Caki2 (cell line): Measurements from ENCODE around the gene ALDH2. TPM values are rescaled to one million over a fixed set of nuclear protein-coding genes. Genes with fewer than 3 reads are reported as not detected.
"Not testable (repeated sequence)": the region's sequence is repeated elsewhere in the genome, so short reads cannot be mapped to it uniquely, and the experiment has no call there.

Experiments used
- DNase-seq: peaks from one replicate; pipeline ENCODE4 v3.0.0-alpha.2; 2015; ENCODE audit warnings: low read depth
- in situ Hi-C: cut with HindIII; loops from 2 replicates; pipeline ENCODE4 v1.10.0; 2016; ENCODE audit warnings: low sequenced_read_pairs, low pct_unique_long_range_greater_than_20kb, mixed read lengths
- total RNA-seq: library from RNA; depleted of rRNA; stranded (reverse); fragments of >200 nt; shearing (Covaris generic); gene quantifications from 2 replicates; pipeline ENCODE4 v1.2.3, GENCODE V29; 2014; ENCODE audit warnings: low replicate concordance; rRNA removed

ALDH2 gene
- 176 and 178 TPM in 2 replicates for total RNA-seq

DNA sequence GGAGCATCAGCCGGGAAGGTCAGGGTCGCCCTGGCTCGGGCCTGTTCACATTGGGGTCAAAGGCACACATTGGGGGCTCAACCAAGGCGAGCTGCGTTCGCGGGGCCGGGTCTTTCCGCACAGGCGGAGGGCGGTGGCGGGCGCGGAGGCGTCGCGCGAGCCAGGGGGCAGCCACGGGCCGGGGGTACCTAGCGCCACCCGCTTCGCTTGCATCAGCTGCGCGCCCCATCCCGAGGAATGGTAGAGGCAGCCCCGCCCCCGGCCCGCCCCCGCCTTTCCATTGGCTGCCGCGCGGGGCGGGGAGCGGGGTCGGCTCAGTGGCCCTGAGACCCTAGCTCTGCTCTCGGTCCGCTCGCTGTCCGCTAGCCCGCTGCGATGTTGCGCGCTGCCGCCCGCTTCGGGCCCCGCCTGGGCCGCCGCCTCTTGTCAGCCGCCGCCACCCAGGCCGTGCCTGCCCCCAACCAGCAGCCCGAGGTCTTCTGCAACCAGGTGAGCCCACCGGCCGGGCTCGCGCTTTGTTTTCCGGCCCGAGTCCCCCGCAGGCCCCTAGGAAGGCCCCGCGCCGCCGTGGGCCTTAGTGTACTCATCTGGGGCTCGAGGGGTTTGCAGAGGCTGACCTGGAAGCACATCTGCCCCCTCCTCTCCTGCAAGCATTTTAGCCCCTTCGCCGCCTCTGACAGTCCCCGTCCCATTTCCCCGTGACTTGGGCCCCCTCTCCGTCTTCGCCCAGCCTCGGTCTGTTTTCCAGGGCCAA lies at the start of gene ALDH2:
Gene ALDH2 (plus strand): TSS at position 326 of the 754 bp plus-strand sequence. CDS start 50 bp downstream, at position 376.
- in situ Hi-C loops: no loop called here
- DNase-seq: peak; percentile 59

DNA sequence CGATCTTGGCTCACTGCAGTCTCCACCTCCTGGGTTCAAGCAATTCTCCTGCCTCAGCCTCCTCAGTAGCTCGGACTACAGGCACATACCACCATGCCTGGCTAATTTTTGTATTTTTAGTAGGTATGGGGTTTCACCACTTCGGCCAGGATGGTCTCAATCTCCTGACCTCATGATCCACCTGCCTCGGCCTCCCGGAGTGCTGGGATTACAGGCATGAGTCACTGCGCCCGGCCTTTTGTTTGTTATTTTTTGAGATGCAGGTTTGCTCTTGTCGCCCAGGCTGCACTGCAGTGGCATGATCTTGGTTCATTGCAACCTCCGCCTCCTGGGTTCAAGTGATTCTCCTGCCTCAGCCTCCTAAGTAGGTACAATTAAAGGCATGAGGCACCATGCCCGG lies 47.4 kb upstream of the ALDH2 start:
- in situ Hi-C loops, DNase-seq: not testable (repeated sequence)

DNA sequence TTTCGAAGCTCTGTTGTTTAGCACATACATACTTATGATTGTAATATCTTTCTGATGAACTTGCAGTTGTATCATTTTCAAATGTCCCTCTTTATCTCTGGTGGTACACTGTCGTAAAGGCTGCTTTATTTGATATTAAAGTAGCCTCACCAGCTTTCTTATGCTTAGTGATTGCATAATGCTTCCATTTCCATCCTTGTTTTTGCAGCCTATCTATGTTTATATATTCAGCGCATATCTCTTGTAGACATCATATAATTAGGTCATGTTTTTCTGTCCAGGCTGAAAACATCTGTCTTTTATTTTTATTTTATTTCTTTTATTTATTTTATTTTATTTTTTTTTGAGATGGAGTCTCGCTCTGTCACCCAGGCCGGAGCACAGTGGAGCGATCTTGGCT lies 46.3 kb upstream of the ALDH2 start:
- in situ Hi-C loops: no loop called here

DNA sequence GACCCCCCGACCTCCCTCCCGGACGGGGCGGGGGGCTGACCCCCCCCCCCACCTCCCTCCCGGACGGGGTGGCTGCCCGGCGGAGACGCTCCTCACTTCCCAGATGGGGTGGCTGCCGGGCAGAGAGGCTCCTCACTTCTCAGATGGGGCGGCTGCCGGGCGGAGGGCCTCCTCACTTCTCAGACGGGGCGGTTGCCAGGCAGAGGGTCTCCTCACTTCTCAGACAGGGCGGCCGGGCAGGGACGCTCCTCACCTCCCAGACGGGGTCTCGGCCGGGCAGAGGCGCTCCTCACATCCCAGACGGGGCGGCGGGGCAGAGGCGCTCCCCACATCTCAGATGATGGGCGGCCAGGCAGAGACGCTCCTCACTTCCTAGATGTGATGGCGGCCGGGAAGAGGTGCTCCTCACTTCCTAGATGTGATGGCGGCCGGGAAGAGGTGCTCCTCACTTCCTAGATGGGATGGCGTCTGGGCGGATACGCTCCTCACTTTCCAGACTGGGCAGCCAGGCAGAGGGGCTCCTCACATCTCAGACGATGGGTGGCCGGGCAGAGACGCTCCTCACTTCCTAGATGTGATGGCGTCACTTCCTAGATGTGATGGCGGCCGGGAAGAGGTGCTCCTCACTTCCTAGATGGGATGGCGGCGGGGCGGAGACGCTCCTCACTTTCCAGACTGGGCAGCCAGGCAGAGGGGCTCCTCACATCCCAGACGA lies 42.9 kb upstream of the ALDH2 start:
- DNase-seq, in situ Hi-C loops: not testable (repeated sequence)

More for the DNA sequence above, 46.3 kb upstream of the ALDH2 start:
- DNase-seq: no peak

DNA sequence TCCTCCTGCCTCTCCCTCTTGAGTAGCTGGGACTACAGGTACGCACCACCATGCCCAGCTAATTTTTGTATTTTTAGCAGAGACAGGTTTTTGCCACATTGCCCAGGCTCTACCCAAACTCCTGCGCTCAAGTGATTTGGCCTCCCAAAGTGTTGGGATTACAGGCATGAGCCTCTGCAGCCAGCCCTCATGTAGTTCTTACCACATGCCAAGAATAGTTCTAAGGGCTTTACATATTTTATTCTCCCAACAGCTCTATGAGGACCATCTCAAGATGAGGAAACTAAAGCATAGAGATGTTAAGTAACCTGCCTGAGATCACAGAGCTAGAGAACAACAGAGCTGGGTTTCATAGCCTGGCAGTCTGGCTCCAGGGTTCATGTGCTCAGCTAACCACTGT lies 37.9 kb upstream of the ALDH2 start:
- no peak for DNase-seq
- in situ Hi-C loops: no loop called here

DNA sequence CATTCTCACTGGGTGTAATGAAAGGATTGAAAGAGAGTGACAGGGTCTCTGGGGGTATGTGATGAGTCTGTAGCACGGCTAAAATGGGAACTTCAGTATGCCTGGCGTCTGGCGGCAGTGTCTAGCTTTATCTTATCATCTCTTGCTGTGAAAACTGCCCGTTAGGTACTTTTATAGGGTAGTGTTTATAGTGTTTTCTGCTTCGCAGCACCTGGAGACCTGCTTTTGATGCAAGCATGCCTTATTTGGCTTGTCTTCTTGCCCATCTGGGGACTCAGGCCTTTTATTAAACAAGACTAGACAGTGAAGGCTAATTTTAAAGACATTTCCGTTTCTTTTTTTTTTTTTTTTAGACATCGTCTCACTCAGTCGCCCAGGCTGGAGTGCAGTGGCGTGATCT lies 36.3 kb upstream of the ALDH2 start:
- in situ Hi-C loops: no loop called here
- no peak for DNase-seq

DNA sequence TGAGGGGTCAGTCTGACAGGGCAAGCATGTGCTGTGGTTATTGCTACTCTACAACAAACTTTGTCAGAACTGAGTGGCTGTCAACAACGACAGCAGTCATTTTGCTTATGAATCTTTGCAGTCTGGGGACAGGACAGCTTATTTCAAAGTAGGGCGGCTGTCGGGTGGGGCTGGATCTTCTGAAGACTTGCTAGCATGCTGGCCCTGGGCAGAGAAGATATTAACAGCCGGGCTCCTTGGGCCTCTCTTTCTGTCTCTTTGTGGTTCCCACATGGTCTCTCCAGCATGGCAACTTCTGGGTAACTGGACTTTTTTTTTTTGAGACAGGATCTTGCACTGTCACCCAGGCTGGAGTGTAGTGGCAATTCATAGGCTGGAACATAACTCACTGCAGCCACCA lies 33.9 kb upstream of the ALDH2 start:
- in situ Hi-C loops: no loop called here
- no peak for DNase-seq

DNA sequence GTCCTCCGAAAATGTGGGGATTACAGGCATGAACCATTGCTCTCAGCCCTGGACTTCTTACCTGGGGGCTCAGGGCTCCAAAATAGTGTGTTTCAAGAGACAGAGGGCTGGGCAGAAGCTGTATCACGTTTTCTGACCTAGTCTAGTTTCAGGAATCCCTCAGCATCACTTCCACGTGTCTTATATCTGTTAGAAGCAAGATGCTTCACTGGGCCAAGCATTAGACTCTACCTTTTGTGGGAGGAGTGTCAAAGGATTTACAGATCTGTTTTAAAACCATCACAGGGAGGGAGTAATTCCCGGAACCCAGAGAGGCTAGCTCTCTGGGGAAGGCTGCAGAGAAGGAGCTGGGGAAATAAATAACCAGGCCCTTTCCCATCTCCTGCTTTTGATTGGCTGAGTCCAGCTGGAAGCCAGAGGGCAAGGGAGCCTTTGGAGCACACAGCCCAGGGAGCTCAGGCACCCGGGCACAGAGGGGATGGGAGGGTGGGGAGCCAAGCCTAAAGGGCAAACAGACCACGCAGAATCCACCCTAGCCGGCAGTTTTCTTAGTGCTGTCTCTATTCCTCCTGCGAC lies 33.3 kb upstream of the ALDH2 start:
- no peak for DNase-seq
- in situ Hi-C loops: no loop called here

DNA sequence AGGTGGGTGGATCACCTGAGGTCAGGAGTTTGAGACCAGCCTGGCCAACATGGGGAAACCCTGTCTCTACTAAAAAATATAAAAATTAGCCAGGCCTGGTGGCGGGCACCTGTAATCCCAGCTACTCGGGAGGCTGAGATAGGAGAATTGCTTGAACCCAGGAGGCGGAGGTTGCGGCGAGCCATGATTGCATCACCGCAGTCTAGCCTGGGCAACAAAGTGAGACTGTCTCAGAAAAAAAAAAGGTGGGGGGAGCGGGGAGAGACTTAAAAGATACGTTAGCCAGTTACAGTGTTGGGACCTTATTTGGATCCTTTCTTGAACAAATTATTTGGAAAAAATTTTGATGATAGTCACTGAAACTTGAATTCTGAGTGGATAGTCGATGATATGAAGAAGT lies 27.2 kb upstream of the ALDH2 start:
- DNase-seq, in situ Hi-C loops: not testable (repeated sequence)

DNA sequence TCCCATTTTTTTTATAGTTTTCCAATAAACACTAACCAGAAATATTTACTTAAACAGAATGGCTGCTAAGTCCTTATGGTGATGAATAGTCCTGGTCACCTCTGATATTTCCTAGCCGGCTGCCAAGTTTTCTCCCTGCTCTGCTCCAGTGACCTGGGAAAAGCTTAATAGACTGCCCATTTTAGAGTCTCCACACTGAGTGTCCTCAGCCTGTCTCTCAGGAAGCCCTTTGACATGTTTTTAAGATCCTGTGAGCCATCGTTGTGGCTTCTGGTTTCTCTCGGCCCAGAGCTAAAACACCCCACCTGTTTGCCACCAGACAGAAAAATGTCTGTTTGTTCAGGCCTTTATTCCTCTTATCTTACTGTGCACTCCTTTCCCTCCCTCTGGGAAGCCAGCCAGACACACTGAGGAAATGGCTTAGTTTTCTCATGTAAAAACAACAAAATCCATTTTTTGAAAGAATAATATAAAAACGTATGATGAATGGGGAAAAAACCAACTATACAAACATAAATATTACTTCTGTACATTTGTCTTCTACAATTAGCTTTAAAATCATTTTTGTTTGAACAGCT lies 25.4 kb upstream of the ALDH2 start:
- DNase-seq: peak; percentile 36
- in situ Hi-C loops: no loop called here

DNA sequence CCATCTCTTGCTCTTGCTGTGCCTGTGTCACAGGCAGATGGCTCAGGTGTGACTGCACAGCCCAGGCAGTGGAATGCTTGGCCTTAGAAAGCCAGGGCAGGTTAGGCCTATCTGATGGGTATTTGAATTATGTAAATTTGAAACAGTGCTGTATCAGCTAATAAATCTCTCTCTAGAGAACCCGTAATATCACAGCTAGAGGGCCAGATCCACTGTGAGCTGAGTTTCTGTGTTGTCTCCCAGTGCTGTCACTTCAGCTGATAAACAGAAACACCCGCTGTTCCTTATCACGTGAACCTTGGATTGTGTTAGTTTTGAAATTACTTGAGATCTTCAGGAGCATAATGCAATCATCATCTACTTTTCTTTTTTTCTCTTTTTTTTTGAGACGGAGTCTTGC lies 21.5 kb upstream of the ALDH2 start:
- in situ Hi-C loops: no loop called here
- DNase-seq: no peak

DNA sequence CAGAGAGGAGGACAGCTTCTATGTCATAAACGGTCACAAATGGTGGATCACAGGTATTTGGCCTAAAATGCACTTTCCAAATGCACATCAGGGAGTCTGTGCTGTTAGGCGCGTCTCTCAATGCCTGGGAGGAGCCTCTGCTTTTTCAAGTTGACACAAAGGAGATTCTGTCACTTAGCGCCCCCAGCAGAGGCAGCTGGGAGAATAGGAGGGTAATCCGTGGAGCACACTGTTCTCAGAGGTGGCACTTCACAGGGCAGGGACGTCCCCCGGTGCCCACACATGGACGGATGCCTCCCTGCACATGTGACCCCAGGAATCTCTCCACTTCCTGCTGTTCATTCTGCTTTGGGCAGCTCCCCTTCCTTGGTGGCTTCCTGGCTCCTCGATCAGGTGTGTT lies 19.4 kb upstream of the ALDH2 start:
- DNase-seq: no peak
- in situ Hi-C loops: no loop called here

DNA sequence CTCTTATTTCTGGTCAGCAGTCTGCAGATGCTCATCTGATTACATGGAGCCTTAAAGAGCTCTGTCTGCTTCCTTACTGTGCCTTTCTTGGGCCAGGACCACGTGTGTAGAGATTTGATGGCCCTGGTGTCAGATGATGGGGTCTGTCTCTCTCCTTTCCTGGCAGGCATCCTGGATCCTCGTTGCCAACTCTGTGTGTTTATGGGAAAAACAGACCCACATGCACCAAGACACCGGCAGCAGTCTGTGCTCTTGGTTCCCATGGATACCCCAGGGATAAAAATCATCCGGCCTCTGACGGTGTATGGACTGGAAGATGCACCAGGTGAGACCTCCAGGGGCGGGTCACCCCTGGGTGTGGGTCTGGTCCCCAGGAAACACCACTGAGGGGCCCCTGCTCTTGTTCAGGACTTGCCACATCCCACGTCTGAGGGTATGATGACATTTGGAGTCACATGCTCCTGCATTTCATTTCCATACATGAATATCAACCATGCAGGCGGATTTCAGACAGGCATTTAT lies 18.5 kb upstream of the ALDH2 start:
- DNase-seq: no peak

DNA sequence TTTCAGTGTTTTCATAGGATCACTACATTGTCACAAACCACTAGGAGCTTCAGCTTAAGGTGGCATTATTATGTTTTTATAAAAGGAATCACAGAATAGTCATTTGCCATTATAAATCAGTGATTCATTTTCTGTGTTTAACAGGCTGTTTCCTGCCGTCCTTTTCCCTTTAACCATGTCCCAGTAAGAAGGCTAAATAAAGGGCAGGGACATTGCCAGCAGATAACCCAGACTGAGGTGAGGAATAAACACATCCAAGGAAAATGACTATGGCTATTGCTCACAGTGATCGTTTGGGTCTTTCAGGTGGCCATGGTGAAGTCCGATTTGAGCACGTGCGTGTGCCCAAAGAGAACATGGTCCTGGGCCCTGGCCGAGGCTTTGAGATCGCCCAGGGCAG lies 17.9 kb upstream of the ALDH2 start:
- no peak for DNase-seq
- in situ Hi-C loops: no loop called here

More for the DNA sequence above, 18.5 kb upstream of the ALDH2 start:
- in situ Hi-C loops: no loop called here

DNA sequence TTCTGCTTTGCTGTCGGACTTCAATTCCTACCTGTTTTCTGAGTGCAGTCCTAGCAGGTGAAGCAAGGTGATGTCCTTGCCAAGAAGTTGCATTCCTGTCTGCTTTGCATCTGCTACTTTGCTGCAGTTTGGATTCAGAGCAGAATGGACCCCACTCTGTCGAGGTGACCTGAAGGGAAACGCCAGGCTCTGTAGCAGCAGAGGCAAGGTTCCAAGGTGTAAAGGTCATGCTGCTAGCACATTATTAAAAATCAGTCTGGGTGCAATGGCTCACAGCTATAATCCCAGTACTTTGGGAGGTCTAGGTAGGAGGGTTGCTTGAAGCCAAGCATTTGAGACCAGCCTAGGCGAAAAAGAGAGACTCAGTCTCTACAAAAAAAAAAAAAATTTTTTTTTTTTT lies 17.3 kb upstream of the ALDH2 start:
- DNase-seq: no peak
- in situ Hi-C loops: no loop called here

DNA sequence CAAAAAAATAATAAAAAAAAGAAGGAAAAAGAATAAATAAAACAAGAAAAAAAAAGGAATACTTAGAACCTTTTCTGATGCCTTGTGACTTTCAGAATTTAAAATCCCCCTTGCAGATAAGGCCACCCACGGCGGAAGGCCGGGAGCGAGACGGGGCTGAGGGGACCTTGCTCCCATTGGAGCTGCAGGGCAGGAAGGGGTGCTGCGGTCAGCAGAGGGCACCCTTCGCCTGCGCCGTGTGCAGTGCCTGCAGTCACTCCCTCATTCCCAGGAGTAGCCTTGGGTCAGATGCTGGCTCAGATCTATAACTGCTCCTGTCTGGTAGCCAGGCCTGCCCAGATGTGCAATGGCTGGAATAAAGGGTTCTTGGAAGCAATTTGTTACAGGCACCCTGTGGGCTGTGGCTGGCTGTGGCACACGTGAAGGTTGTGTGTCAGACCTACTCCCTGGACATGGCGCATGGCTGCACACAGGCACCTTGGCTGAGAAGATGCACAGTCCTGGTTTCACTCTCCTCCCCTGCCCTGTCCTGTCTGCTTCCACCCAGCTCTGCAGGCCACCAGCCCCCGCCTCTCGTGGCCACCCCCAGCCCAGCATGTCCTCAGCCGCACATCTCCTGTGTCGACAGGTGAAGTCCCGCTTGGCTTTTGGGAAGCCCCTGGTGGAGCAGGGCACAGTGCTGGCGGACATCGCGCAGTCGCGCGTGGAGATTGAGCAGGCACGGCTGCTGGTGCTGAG lies 13.4 kb upstream of the ALDH2 start:
- in situ Hi-C loops: no loop called here

DNA sequence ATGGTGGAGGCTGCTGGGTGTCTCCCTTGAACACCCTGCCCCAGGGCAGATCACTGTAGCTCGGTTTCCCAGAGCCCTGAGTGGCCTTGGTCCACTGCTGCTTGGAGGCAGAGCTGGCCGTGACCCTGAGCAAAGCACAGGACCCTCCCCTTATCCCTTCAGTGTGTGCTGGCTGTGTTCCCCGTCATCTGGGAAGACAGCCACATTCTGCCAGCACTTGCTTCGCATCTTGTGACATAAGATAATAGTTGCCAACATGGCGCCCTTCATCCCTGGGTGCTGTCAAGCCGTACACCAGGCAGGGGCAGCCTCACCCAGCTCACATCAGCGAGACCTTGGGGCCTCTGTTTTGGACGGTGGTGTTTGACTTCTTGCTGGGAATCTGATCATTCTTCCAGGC lies 12.1 kb upstream of the ALDH2 start:
- in situ Hi-C loops: no loop called here
- DNase-seq: no peak

More for the DNA sequence above, 13.4 kb upstream of the ALDH2 start:
- DNase-seq: no peak

DNA sequence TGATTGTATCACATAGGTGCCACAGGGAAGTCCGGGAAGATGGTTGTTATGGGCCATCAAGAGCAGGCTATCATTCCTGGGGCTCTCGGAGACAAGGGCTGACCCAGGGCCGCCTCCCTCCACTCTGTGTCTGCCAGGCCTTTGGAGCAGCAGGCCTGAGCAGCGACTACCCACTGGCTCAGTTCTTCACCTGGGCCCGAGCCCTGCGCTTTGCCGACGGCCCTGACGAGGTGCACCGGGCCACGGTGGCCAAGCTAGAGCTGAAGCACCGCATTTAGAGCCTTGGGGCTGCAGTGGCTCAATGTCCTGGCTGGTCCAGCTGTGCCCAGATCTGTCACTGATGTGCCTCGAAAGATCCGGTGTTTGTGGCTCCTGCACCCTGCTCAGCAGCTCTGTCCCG lies 10.5 kb upstream of the ALDH2 start:
- in situ Hi-C loops: no loop called here
- no peak for DNase-seq
